Mesendoderm (in vitro differentiated cells): ENCODE results near the gene ATG2A.

Experiments used
- DNase-seq: peaks from one replicate; pipeline ENCODE4 v3.0.0; 2013
- H2AK5ac ChIP-seq: 2 replicates; pipeline ENCODE4 v1.6.1; 2013; ENCODE audit warnings: low read length, inconsistent platforms
- H2BK120ac ChIP-seq: 2 replicates; pipeline ENCODE4 v1.6.1; 2013; ENCODE audit warnings: low read depth, mild to moderate bottlenecking, low read length, moderate library complexity, mixed read lengths
- H2BK15ac ChIP-seq: replicated peaks from 2 replicates; pipeline ENCODE4 v1.6.1; 2013; ENCODE audit warnings: low read depth, mild to moderate bottlenecking, moderate library complexity
- H2BK5ac ChIP-seq: 2 replicates; pipeline ENCODE4 v1.6.1; 2013; ENCODE audit warnings: low read length, inconsistent platforms
- H3K18ac ChIP-seq: 2 replicates; pipeline ENCODE4 v1.6.1; 2013; ENCODE audit warnings: mild to moderate bottlenecking, low read length, mixed read lengths
- H3K23ac ChIP-seq: one replicate; pipeline ENCODE4 v1.6.1; 2013; ENCODE audit warnings: low read length
- H3K27ac ChIP-seq: 2 replicates; pipeline ENCODE4 v1.5.1; 2013; ENCODE audit warnings: low read depth, mild to moderate bottlenecking, inconsistent platforms, low read length, moderate library complexity
- H3K27me3 ChIP-seq: 2 replicates; pipeline ENCODE4 v1.6.1; 2013; ENCODE audit warnings: low read length, control low read depth, mild to moderate bottlenecking, inconsistent platforms; ENCODE audit not compliant: insufficient read depth, poor library complexity
- H3K36me3 ChIP-seq: 2 replicates; pipeline ENCODE4 v1.6.1; 2013; ENCODE audit warnings: low read length, inconsistent platforms; ENCODE audit not compliant: control insufficient read depth, insufficient read depth
- H3K4ac ChIP-seq: one replicate; pipeline ENCODE4 v1.6.1; 2013; ENCODE audit warnings: low read depth, mild to moderate bottlenecking, low read length, moderate library complexity
- H3K4me1 ChIP-seq: 2 replicates; pipeline ENCODE4 v1.6.1; 2013; ENCODE audit warnings: low read depth, low read length, inconsistent platforms; ENCODE audit not compliant: control insufficient read depth
- H3K4me2 ChIP-seq: 2 replicates; pipeline ENCODE4 v1.6.1; 2013; ENCODE audit warnings: low read length
- H3K4me3 ChIP-seq: 2 replicates; pipeline ENCODE4 v1.5.1; 2013; ENCODE audit warnings: mild to moderate bottlenecking, low read length
- H3K56ac ChIP-seq: one replicate; pipeline ENCODE4 v1.6.1; 2013; ENCODE audit warnings: low read length
- H3K79me1 ChIP-seq: 2 replicates; pipeline ENCODE4 v1.6.1; 2013; ENCODE audit warnings: low read length, inconsistent platforms
- H3K79me2 ChIP-seq: 2 replicates; pipeline ENCODE4 v1.6.1; 2013; ENCODE audit warnings: mild to moderate bottlenecking, low read length; ENCODE audit not compliant: control insufficient read depth, insufficient read depth
- H3K9ac ChIP-seq: 2 replicates; pipeline ENCODE4 v1.6.1; 2013; ENCODE audit warnings: low read length, inconsistent platforms
- H4K5ac ChIP-seq: one replicate; pipeline ENCODE4 v1.6.1; 2013; ENCODE audit warnings: low read length
- H4K8ac ChIP-seq: one replicate; pipeline ENCODE4 v1.6.1; 2013; ENCODE audit warnings: low read depth, mild to moderate bottlenecking, control low read depth, low read length, moderate library complexity
- WGBS: extraction: QIAGEN DNeasy Blood & Tissue Kit; methylation state at CpG from one replicate; pipeline ENCODE4 v1.1.7; 2013; ENCODE audit warnings: low lambda C conversion rate, missing lambda C conversion rate; ENCODE audit not compliant: insufficient coverage; ENCODE audit errors: extremely low coverage; 5-methylcytosine and 5-hydroxymethylcytosine counted together

The ATG2A gene

DNA sequence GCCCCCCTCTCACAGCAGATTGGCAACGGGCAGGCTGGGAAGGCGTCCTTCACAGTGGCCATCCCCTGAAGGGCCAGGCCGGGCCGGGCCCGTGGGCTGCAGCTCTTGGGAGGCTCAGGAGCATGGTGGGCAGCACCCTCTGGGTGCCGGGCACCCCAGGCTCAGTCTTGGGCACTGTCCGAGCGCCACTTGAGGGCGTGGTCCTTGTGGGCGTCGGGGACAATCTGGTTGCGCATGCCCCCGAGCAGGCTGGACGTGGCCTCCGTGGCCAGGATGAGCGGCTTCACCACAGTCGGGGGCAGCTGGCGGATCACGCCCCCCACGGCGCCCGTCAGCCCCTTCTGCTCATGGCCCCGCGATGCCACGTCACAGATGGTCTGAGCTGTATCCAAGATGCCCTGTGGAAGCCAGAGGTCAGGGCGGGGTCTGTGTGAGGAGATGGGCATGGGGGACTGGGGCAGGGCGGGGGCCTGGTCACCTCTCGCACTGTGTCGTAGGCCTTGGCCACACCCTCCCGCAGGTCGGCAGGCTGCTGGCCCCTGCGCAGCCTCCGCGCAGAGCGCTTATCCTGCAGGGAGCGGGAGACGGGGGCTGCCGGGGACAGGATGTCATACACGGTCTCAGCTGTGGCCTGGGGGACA, 22.1 kb downstream of the ATG2A start:
- WGBS: no CpG with 5 or more reads among the region's 39 CpGs

GRCh38 chr11:64894070-64894811, 22.8 kb downstream of the ATG2A start:
- no CpG with 5 or more reads among the region's 14 CpGs for WGBS
- Histone ChIP-seq H2BK120ac (no peak overlapping the region), H4K5ac (no peak overlapping the region), H3K4me2 (no peak overlapping the region), H3K23ac (no peak overlapping the region), H2BK15ac (no peak overlapping the region), H3K4ac (no peak overlapping the region), H3K4me1 (no peaks in the 10 kb centered on the region), H3K79me1 (no peaks in the 10 kb centered on the region), H3K79me2 (no peaks in the 10 kb centered on the region), H3K18ac (no peak overlapping the region), H2AK5ac (no peak overlapping the region), H3K4me3 (no peak overlapping the region), H2BK5ac (no peak overlapping the region), H3K36me3 (peaks cover 1% of the 10 kb centered on the region), H3K27ac (no peak overlapping the region), H3K56ac (peak overlapping the region; percentile 65), H4K8ac (no peak overlapping the region), H3K9ac (no peak overlapping the region), H3K27me3 (no peaks in the 10 kb centered on the region)
- DNase-seq: peak; percentile 77

More for the DNA sequence above, 22.1 kb downstream of the ATG2A start:
- H3K4me3 ChIP-seq: no peak overlapping the region
- no peak overlapping the region for H3K56ac ChIP-seq
- peaks cover 1% of the 10 kb centered on the region for H3K36me3 ChIP-seq
- no peak overlapping the region for H2BK120ac ChIP-seq
- no peaks in the 10 kb centered on the region for H3K27me3 ChIP-seq
- no peaks in the 10 kb centered on the region for H3K4me1 ChIP-seq
- no peaks in the 10 kb centered on the region for H3K79me1 ChIP-seq
- H3K4ac ChIP-seq: no peak overlapping the region
- DNase-seq: no peak
- H3K27ac ChIP-seq: no peak overlapping the region
- H3K9ac ChIP-seq: no peak overlapping the region
- no peak overlapping the region for H2AK5ac ChIP-seq
- no peak overlapping the region for H4K8ac ChIP-seq
- H3K79me2 ChIP-seq: no peaks in the 10 kb centered on the region
- no peak overlapping the region for H2BK5ac ChIP-seq
- H3K4me2 ChIP-seq: no peak overlapping the region
- H3K23ac ChIP-seq: no peak overlapping the region
- no peak overlapping the region for H2BK15ac ChIP-seq
- no peak overlapping the region for H3K18ac ChIP-seq
- H4K5ac ChIP-seq: no peak overlapping the region

DNA sequence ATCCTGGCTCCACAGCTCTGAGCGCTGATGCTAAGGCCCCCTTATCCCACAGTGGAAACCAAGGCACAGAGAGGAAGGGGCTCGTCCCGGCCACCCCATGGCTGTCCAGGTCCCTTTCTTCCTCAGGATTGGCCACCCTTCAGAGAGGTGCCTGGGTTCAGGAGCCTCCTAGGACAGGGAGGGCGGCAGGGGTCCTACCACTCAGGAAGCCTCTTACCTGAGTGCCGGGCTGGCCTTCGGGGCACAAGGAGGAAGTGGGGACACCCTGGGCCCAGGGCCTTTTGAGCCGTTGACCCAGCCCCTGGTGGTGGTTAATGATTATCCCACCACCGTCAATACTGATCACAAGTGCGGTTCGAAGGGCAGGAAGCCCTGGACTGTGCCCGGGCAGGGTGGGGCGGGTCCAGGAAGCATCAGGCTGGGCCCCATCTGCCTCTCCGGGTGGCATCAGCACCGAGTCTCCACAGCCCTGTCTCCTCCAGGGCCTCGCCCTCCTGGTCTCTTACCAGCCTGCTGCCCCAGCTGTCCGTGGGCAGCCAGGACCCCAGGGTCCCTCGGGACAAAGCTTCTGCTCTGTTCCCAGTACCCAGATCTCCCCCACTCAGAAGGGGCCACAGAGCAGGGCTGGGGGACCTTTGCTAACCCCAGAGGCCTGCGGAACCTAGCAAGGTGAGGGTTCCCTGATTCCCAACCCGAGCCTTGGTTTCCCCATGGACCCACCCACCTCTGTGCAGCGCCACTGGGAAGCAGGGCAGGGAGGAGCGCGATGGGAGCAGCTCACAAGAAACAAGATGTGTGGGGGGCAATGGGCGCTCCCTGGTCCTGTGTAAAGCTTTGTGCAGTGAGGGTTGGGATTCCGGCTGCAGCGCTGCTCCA, 23.6 kb downstream of the ATG2A start:
- Histone ChIP-seq H3K4me2 (no peak overlapping the region), H3K36me3 (peaks cover 1% of the 10 kb centered on the region), H2BK15ac (no peak overlapping the region), H3K79me1 (no peaks in the 10 kb centered on the region), H2AK5ac (no peak overlapping the region), H3K4me3 (no peak overlapping the region), H3K23ac (no peak overlapping the region), H3K4ac (no peak overlapping the region), H3K18ac (no peak overlapping the region), H2BK5ac (no peak overlapping the region), H3K4me1 (no peaks in the 10 kb centered on the region), H4K5ac (no peak overlapping the region), H3K79me2 (no peaks in the 10 kb centered on the region), H2BK120ac (no peak overlapping the region), H3K9ac (no peak overlapping the region), H3K27me3 (no peaks in the 10 kb centered on the region), H3K56ac (no peak overlapping the region), H4K8ac (no peak overlapping the region), H3K27ac (no peak overlapping the region)
- WGBS: no CpG with 5 or more reads among the region's 25 CpGs
- DNase-seq: no peak

DNA sequence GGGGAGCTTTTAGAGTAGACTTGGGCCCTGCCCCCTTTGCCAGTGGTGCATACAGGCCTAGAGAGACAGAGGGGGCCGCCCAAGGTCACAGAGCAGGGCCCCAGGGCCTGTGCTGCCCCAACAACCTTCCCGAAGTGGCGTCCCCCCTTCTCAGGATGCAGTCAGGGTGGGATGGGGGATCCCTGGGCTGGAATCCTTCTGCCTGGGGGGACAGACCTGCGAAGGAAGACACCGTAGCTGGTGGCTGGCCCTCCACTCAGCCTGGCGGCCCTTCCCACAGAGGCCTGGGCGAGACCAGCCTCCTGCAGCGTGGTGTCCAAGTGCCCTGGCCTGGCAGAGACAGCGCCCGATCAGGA, 24.2 kb downstream of the ATG2A start:
- Histone ChIP-seq H2BK15ac (no peak overlapping the region), H3K4me3 (no peak overlapping the region), H3K36me3 (peaks cover 1% of the 10 kb centered on the region), H3K9ac (no peak overlapping the region), H2AK5ac (no peak overlapping the region), H3K4me2 (no peak overlapping the region), H3K18ac (no peak overlapping the region), H3K79me2 (no peaks in the 10 kb centered on the region), H3K56ac (no peak overlapping the region), H2BK120ac (no peak overlapping the region), H4K5ac (no peak overlapping the region), H2BK5ac (no peak overlapping the region), H3K23ac (no peak overlapping the region), H4K8ac (no peak overlapping the region), H3K4ac (no peak overlapping the region), H3K4me1 (no peaks in the 10 kb centered on the region), H3K27me3 (no peaks in the 10 kb centered on the region), H3K79me1 (no peaks in the 10 kb centered on the region), H3K27ac (no peak overlapping the region)
- WGBS: no CpG with 5 or more reads among the region's 10 CpGs
- DNase-seq: no peak

GRCh38 chr11:64892411-64892831, 24.6 kb downstream of the ATG2A start:
- Histone ChIP-seq H3K27ac (no peak overlapping the region), H3K23ac (no peak overlapping the region), H4K8ac (no peak overlapping the region), H3K4ac (no peak overlapping the region), H3K27me3 (no peaks in the 10 kb centered on the region), H3K56ac (no peak overlapping the region), H2BK5ac (no peak overlapping the region), H3K36me3 (peaks cover 1% of the 10 kb centered on the region), H2BK120ac (no peak overlapping the region), H3K4me2 (no peak overlapping the region), H4K5ac (no peak overlapping the region), H3K18ac (no peak overlapping the region), H3K79me1 (no peaks in the 10 kb centered on the region), H3K4me1 (no peaks in the 10 kb centered on the region), H3K4me3 (no peak overlapping the region), H2AK5ac (no peak overlapping the region), H3K9ac (no peak overlapping the region), H2BK15ac (no peak overlapping the region), H3K79me2 (no peaks in the 10 kb centered on the region)
- no peak for DNase-seq
- WGBS: no CpG with 5 or more reads among the region's 11 CpGs
